Measurements from ENCODE around the gene KLF13.

The KLF13 gene

GRCh38 chr15:31300208-31300661 is 26.4 kb upstream of the KLF13 start:
- no peak for DNase-seq (ENCODE audit: low spot score)

GRCh38 chr15:31300981-31301672 is 25.5 kb upstream of the KLF13 start:
- no peak for DNase-seq (ENCODE audit: low spot score)

GRCh38 chr15:31301673-31301990 is 25.0 kb upstream of the KLF13 start:
- no peak for DNase-seq (ENCODE audit: low spot score)

GRCh38 chr15:31302029-31302657 is 24.5 kb upstream of the KLF13 start:
- DNase-seq (ENCODE audit: low spot score): no peak

- peak; percentile 37 for DNase-seq (ENCODE audit: low spot score)
Observed at GRCh38 chr15:31302778-31303725, 23.6 kb upstream of the KLF13 start.

- DNase-seq (ENCODE audit: low spot score): no peak
Observed at GRCh38 chr15:31303726-31304648, 22.6 kb upstream of the KLF13 start.

GRCh38 chr15:31304751-31305365 is 21.8 kb upstream of the KLF13 start:
- no peak for DNase-seq (ENCODE audit: low spot score)

- no peak for DNase-seq (ENCODE audit: low spot score)
Observed at GRCh38 chr15:31305375-31305774, 21.3 kb upstream of the KLF13 start.

GRCh38 chr15:31305796-31306425 is 20.7 kb upstream of the KLF13 start:
- DNase-seq (ENCODE audit: low spot score): no peak

- DNase-seq (ENCODE audit: low spot score): no peak
Observed at GRCh38 chr15:31306426-31307269, 20.0 kb upstream of the KLF13 start.

- DNase-seq (ENCODE audit: low spot score): no peak
Observed at GRCh38 chr15:31307270-31308184, 19.1 kb upstream of the KLF13 start.

- DNase-seq (ENCODE audit: low spot score): no peak
Observed at GRCh38 chr15:31308185-31308639, 18.4 kb upstream of the KLF13 start.

- DNase-seq (ENCODE audit: low spot score): no peak
Observed at GRCh38 chr15:31309893-31310606, 16.6 kb upstream of the KLF13 start.

GRCh38 chr15:31311735-31312619 is 14.7 kb upstream of the KLF13 start:
- no peak for DNase-seq (ENCODE audit: low spot score)

GRCh38 chr15:31313223-31313622 is 13.4 kb upstream of the KLF13 start:
- no peak for DNase-seq (ENCODE audit: low spot score)

- no peak for DNase-seq (ENCODE audit: low spot score)
Observed at GRCh38 chr15:31314380-31314779, 12.3 kb upstream of the KLF13 start.
